22Rv1 (cell line): ENCODE results near the gene VIL1.

Source experiments
- CTCF ChIP-seq: fragments of 450-650 bp; IDR thresholded peaks from 2 replicates; pipeline ENCODE4 v1.5.1; 2017; ENCODE audit warnings: mild to moderate bottlenecking
- ZFX ChIP-seq: fragments of 450-650 bp; IDR thresholded peaks from 2 replicates; pipeline ENCODE4 v1.6.1; 2017; ENCODE audit warnings: antibody characterized with exemption, borderline replicate concordance

- TF ChIP-seq CTCF (no peak), ZFX (no peak)
Observed at GRCh38 chr2:218452079-218452478, 33.2 kb downstream of the VIL1 start.
